Keratinocyte (primary cell): Measurements from ENCODE around the gene GET3.

Source experiments
- EZH2 ChIP-seq: IDR thresholded peaks from one replicate; pipeline ENCODE4 v1.6.1; 2012; ENCODE audit warnings: inconsistent platforms, mild to moderate bottlenecking, low read length, moderate library complexity
- TF ChIP-seq, protein P1 (sequence below), 3 experiments: IDR thresholded peaks in 1 of 3; conservative IDR thresholded peaks in 1 of 3; optimal IDR thresholded peaks in 1 of 3; 2 replicates in 2 of 3; 3 replicates in 1 of 3; pipeline versions ENCODE3 to v1.5.1; 2011; ENCODE audit warnings: low read length in 3 of 3, mild to moderate bottlenecking in 3 of 3, moderate library complexity in 2 of 3, control low read depth in 1 of 3, inconsistent platforms in 1 of 3; ENCODE audit not compliant: insufficient read depth in 2 of 3; ENCODE audit errors: extremely low read depth in 1 of 3

- TF ChIP-seq, protein P1, sequence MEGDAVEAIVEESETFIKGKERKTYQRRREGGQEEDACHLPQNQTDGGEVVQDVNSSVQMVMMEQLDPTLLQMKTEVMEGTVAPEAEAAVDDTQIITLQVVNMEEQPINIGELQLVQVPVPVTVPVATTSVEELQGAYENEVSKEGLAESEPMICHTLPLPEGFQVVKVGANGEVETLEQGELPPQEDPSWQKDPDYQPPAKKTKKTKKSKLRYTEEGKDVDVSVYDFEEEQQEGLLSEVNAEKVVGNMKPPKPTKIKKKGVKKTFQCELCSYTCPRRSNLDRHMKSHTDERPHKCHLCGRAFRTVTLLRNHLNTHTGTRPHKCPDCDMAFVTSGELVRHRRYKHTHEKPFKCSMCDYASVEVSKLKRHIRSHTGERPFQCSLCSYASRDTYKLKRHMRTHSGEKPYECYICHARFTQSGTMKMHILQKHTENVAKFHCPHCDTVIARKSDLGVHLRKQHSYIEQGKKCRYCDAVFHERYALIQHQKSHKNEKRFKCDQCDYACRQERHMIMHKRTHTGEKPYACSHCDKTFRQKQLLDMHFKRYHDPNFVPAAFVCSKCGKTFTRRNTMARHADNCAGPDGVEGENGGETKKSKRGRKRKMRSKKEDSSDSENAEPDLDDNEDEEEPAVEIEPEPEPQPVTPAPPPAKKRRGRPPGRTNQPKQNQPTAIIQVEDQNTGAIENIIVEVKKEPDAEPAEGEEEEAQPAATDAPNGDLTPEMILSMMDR (optimal IDR thresholded peaks at IDR 0.05 in 1 of 3, IDR thresholded peaks at IDR 0.05 in 1 of 3, conservative IDR thresholded peaks at IDR 0.05 in 1 of 3; ENCODE audit: extremely low read depth in 1 of 3, insufficient read depth in 2 of 3, low read length in 3 of 3): peak in 1 of 3 experiments; percentile 27
- TF ChIP-seq EZH2: no peak
Observed at GRCh38 chr19:12782424-12783290, 45.4 kb downstream of the GET3 start.
